Neural progenitor cell (in vitro differentiated cells): Measurements from ENCODE around the gene ZDHHC13.

ENCODE experiments used
- EZH2 ChIP-seq: fragments of 200-600 bp; sonication (generic); IDR thresholded peaks from 2 replicates; pipeline ENCODE4 v1.6.1; 2017; ENCODE audit warnings: antibody characterized with exemption, mild to moderate bottlenecking, moderate library complexity
- TF ChIP-seq, protein P1 (sequence below): fragments of 200-600 bp; sonication (generic); IDR thresholded peaks from 2 replicates; pipeline ENCODE4 v1.5.1; 2017; ENCODE audit warnings: antibody characterized with exemption, mild to moderate bottlenecking

DNA sequence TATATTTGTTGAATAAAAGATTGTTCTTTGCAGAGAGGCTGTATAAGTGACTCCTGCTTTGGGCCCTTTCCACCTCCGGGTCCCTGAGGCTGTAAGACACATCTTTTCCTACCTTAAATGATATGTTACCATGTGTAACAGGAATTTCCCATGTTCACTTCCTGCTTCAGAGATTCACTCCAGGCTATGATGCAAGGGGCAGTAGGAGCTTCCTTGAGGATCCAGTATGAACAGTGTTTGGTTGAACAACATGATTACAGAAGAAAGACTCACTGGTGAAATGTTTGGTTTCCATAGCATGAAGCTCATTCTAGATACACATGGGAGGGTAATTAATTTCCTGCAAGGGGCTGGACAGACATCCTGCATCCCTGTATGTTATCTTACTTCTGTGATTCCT is 25.6 kb upstream of the ZDHHC13 start:
- TF ChIP-seq, protein P1, sequence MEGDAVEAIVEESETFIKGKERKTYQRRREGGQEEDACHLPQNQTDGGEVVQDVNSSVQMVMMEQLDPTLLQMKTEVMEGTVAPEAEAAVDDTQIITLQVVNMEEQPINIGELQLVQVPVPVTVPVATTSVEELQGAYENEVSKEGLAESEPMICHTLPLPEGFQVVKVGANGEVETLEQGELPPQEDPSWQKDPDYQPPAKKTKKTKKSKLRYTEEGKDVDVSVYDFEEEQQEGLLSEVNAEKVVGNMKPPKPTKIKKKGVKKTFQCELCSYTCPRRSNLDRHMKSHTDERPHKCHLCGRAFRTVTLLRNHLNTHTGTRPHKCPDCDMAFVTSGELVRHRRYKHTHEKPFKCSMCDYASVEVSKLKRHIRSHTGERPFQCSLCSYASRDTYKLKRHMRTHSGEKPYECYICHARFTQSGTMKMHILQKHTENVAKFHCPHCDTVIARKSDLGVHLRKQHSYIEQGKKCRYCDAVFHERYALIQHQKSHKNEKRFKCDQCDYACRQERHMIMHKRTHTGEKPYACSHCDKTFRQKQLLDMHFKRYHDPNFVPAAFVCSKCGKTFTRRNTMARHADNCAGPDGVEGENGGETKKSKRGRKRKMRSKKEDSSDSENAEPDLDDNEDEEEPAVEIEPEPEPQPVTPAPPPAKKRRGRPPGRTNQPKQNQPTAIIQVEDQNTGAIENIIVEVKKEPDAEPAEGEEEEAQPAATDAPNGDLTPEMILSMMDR: no peak
- TF ChIP-seq EZH2: no peak
